ENCODE data around the gene LARGE1. TPM values are rescaled to one million over a fixed set of nuclear protein-coding genes. Genes with fewer than 3 reads are reported as not detected.

The LARGE1 gene
- total and polyA plus RNA-seq, 2 of the 8 experiments (the other 6 are each of a cell fraction or from before 2014, with no cell fraction given) = 43.7 to 83.0 TPM

GRCh38 chr22:33565580-33565995 lies 354.7 kb downstream of the LARGE1 start:
- no peak overlapping the region for H2BK12ac ChIP-seq (ENCODE audit: low read depth, low read length)
- no peak overlapping the region for H3K14ac ChIP-seq (ENCODE audit: insufficient read length)
- no peak overlapping the region for H3K4ac ChIP-seq (replicated peaks; ENCODE audit: insufficient read length, low read depth, low read length)
- no peak overlapping the region; the same call in 1 of the 2 replicates for H2AK5ac ChIP-seq (ENCODE audit: low read depth, low read length)
- H3K18ac ChIP-seq (ENCODE audit: extremely low read depth, low read length) = no peak overlapping the region
- H3K9me3 ChIP-seq (ENCODE audit: insufficient read depth in 2 of 2, low read depth in 1 of 2, low read length in 1 of 2) = no peaks in the 10 kb centered on the region
- FAIRE-seq = no peak
- H3K9ac ChIP-seq (replicated peaks in 1 of 4; ENCODE audit: extremely low read depth in 1 of 4, low read depth in 3 of 4, low read length in 3 of 4) = no peak overlapping the region
- no peaks in the 10 kb centered on the region for H3K36me3 ChIP-seq (ENCODE audit: control insufficient read depth in 2 of 4, insufficient read depth in 4 of 4, low read length in 3 of 4)
- no peak overlapping the region for H3K4me3 ChIP-seq (ENCODE audit: extremely low read depth in 1 of 4, insufficient read depth in 2 of 4, low read depth in 3 of 4, low read length in 4 of 4)
- no peak overlapping the region for H4K5ac ChIP-seq (ENCODE audit: insufficient read length, low read depth, low read length)
- H4K20me1 ChIP-seq (replicated peaks in 1 of 2; ENCODE audit: control insufficient read depth in 1 of 2, insufficient read depth in 2 of 2, low read length in 2 of 2) = peaks cover 4 to 5% of the 10 kb centered on the region in 2 experiments
- H2AFZ ChIP-seq (ENCODE audit: low read length) = no peak overlapping the region
- peaks cover 7 to 17% (median 12%) of the 10 kb centered on the region in 4 experiments for H3K4me1 ChIP-seq (replicated peaks in 1 of 4; ENCODE audit: control insufficient read depth in 3 of 4, insufficient read depth in 4 of 4, low read length in 3 of 4)
- H3K79me2 ChIP-seq (ENCODE audit: control insufficient read depth in 1 of 2, insufficient read depth in 2 of 2, low read length in 2 of 2) = peaks cover 0 to 11% of the 10 kb centered on the region in 2 experiments; a peak in 1 of 4 replicates
- H2BK120ac ChIP-seq (replicated peaks; ENCODE audit: low read depth, low read length) = no peak overlapping the region
- no peak overlapping the region for H2BK15ac ChIP-seq (ENCODE audit: low read length)
- no peak overlapping the region for H2BK5ac ChIP-seq (ENCODE audit: low read depth, low read length)
- ChIA-PET CTCF (ENCODE audit: partially characterized antibody) (interaction anchor here (0.6 to 1.5 kb wide), 2 partner anchors 14 to 298 kb away, joined by 4 to 5 read pairs; no protein-coding TSS in a partner anchor), POLR2A (ENCODE audit: partially characterized antibody) (no interaction called here)
- no peaks in the 10 kb centered on the region; the same call in 1 of the 2 replicates for H3K23me2 ChIP-seq (ENCODE audit: low read depth, low read length)
- H3K4me2 ChIP-seq (ENCODE audit: insufficient read depth in 1 of 2, low read depth in 2 of 2, low read length in 2 of 2) = no peak overlapping the region
- peaks cover 2% of the 10 kb centered on the region; the same call in 1 of the 2 replicates for H3K79me1 ChIP-seq (ENCODE audit: low read depth, low read length)
- no peak overlapping the region for H4K91ac ChIP-seq (replicated peaks; ENCODE audit: insufficient read length, low read length)
- H4K8ac ChIP-seq (ENCODE audit: extremely low read depth, insufficient read depth, low read length) = no peak overlapping the region
- H3K27me3 ChIP-seq (replicated peaks in 1 of 4; ENCODE audit: control insufficient read depth in 3 of 4, extremely low read depth in 1 of 4, insufficient read depth in 3 of 4, low read length in 3 of 4) = no peaks in the 10 kb centered on the region
- H3K56ac ChIP-seq (replicated peaks; ENCODE audit: insufficient read length, low read depth, low read length) = no peak overlapping the region
- H2BK20ac ChIP-seq (ENCODE audit: low read length) = no peak overlapping the region
- H3K23ac ChIP-seq (ENCODE audit: insufficient read length) = no peak overlapping the region
- DNase-seq (ENCODE audit: low read depth in 1 of 2, low spot score in 2 of 2) = no peak
- WGBS, 2 experiments (ENCODE audit: extremely low coverage in 1 of 2, insufficient coverage in 1 of 2, insufficient read length in 1 of 2, insufficient replicate concordance in 2 of 2, low coverage in 1 of 2, low lambda C conversion rate in 2 of 2, missing lambda C conversion rate in 1 of 2) = 83% methylated on average over 7 of the region's 7 CpGs; no CpG with 5 or more reads in 1 of the 2 experiments
- no peak for TF ChIP-seq CHD2 (IDR thresholded peaks at IDR 0.05; ENCODE audit: low read length)
- no peak for TF ChIP-seq RBBP5 (IDR thresholded peaks at IDR 0.05; ENCODE audit: borderline replicate concordance, low read depth, low read length)
- no peak for TF ChIP-seq TCF12 (IDR thresholded peaks at IDR 0.05; ENCODE audit: low read depth, low read length)
- TF ChIP-seq BACH1 (IDR thresholded peaks at IDR 0.05; ENCODE audit: low read length) = no peak
- no peak for TF ChIP-seq NANOG (IDR thresholded peaks at IDR 0.05; ENCODE audit: insufficient read depth, low read depth, low read length, poor library complexity, severe bottlenecking)
- TF ChIP-seq BCL11A (IDR thresholded peaks at IDR 0.05; ENCODE audit: low read depth in 2 of 2, low read length in 2 of 2) = no peak
- TF ChIP-seq POLR2A (IDR thresholded peaks at IDR 0.05; ENCODE audit: control extremely low read depth in 1 of 2, low read depth in 2 of 2, low read length in 2 of 2) = no peak
- no peak for TF ChIP-seq TAF1 (IDR thresholded peaks at IDR 0.05; ENCODE audit: low read depth, low read length)
- no peak for TF ChIP-seq CBX8 (IDR thresholded peaks at IDR 0.05; ENCODE audit: borderline replicate concordance, low read depth, low read length)
- TF ChIP-seq E2F6 (IDR thresholded peaks at IDR 0.05) = no peak
- TF ChIP-seq MAFK (IDR thresholded peaks at IDR 0.05; ENCODE audit: low read depth, low read length) = no peak
- TF ChIP-seq CHD1 (IDR thresholded peaks at IDR 0.05; ENCODE audit: low read depth, low read length) = no peak
- TF ChIP-seq EP300 (IDR thresholded peaks at IDR 0.05; ENCODE audit: borderline replicate concordance in 1 of 2, low read depth in 2 of 2, low read length in 2 of 2) = no peak
- H3K27ac ChIP-seq (ENCODE audit: low read depth, low read length) = no peak overlapping the region
